Measurements from ENCODE around the gene SIGLEC1. TPM values are rescaled to one million over a fixed set of nuclear protein-coding genes. Genes with fewer than 3 reads are reported as not detected.

SIGLEC1 gene
- total and polyA plus RNA-seq, 7 experiments from 2014 or later: 0.34 to 2.1 (median 1.1) TPM; not detected in 3

DNA sequence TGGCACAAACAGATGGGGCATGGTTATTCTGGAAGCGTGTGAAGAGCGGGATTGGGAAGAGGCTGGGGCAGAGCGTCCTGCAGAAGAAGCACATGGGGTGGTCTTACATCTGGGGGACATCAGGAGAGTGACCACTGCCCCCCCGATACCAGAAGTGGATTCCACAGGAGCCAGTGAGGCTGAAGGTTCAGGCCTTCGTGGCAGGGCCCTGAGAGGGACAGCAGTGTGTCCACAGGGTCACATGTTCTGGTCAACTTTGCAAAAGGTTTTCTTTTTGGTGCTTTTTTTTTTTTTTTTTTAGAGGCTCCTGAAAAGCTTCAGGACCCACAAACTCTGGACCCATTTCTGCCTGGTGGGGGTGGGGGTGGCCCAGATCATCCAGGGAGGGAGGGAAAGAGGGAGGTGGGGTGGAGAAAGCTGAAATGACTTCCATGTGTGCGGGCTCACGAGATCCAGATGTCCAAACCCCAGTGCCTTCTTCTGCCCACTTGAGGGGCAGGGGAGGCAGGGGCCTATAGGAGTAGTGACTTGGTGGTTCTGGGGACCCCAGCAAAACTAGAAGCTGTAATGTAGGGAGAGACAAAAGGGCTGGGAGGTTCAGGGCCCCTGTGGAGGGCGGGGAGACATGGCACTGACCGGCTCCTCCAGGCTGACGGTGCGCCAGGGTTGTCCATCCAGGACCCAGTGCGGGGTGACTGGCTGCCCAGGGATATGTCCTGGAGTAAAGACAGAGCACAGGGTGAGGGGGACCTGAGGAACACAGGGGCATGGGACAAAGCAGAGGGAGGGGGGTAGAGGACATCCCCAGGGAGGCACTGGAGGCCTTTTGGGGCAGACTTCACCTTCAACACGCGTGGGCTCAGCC lies 33.3 kb downstream of the SIGLEC1 start:
- no peak overlapping the region for H3K27ac Mint-ChIP-seq
- peaks cover 0 to 2% (median 0%) of the 10 kb centered on the region in 11 donors for H3K9me3 Mint-ChIP-seq
- Histone ChIP-seq H3K4me1 (ENCODE audit: control insufficient read depth in 2 of 2, insufficient read depth in 2 of 2, low read length in 2 of 2) (no peaks in the 10 kb centered on the region), H3K27ac (ENCODE audit: low read depth, low read length) (no peak overlapping the region), H3K9me3 (ENCODE audit: control insufficient read depth in 2 of 3, low read length in 3 of 3) (no peaks in the 10 kb centered on the region), H3K4me3 (ENCODE audit: low read length) (no peak overlapping the region), H3K27me3 (ENCODE audit: control insufficient read depth in 2 of 2, insufficient read depth in 2 of 2, low read length in 2 of 2) (no peaks in the 10 kb centered on the region), H3K36me3 (ENCODE audit: control insufficient read depth in 2 of 3, insufficient read depth in 3 of 3, low read length in 3 of 3) (no peaks in the 10 kb centered on the region)
- intact Hi-C loops (cut with micrococcal nuclease): no loop called here
- peaks cover 0 to 3% (median 0%) of the 10 kb centered on the region in 5 donors for H3K36me3 Mint-ChIP-seq
- DNase-seq (no peak), ATAC-seq (no peak)
- CTCF ChIA-PET: interaction anchor here (0.6 to 1.2 kb wide), 3 partner anchors 18 to 89 kb away, joined by 3 to 5 read pairs (median 4); no protein-coding TSS in a partner anchor
- no peak overlapping the region for H3K4me3 Mint-ChIP-seq
- H3K27me3 Mint-ChIP-seq: peaks cover 50 to 73% (median 63%) of the 10 kb centered on the region in 5 donors
- peaks cover 0 to 9% (median 4%) of the 10 kb centered on the region in 7 donors for H3K4me1 Mint-ChIP-seq
- POLR2A ChIA-PET: no interaction called here

DNA sequence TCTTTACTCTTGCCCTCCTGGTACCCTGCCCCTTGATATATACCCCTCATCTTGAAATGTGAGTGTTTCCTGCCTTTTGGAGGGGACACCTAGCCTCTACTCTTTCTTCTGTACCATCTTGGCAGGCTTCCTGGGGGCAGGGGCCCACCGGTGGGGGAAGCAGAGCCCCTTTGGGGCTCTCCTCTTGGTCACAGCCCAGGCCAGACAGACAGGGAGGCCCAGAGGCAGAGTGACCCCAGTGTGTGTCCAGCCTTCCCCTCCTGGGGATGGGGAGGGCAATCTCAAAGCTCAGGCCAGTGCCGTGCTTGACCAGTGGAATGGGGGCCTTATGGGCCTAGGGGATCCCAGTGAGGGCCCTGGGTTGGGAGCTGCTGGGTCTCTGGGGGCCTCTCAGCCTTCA lies 34.2 kb downstream of the SIGLEC1 start:
- no peaks in the 10 kb centered on the region for H3K9me3 ChIP-seq (ENCODE audit: control insufficient read depth in 2 of 3, low read length in 3 of 3)
- Mint-ChIP-seq H3K4me3 (no peak overlapping the region), H3K9me3 (peaks cover 0 to 2% (median 0%) of the 10 kb centered on the region in 11 donors), H3K27ac (no peak overlapping the region), H3K4me1 (peaks cover 0 to 9% (median 4%) of the 10 kb centered on the region in 7 donors), H3K27me3 (peaks cover 46 to 67% (median 58%) of the 10 kb centered on the region in 5 donors), H3K36me3 (peaks cover 0 to 4% (median 0%) of the 10 kb centered on the region in 5 donors)
- DNase-seq: no peak
- ATAC-seq: no peak
- H3K4me1 ChIP-seq (ENCODE audit: control insufficient read depth in 2 of 2, insufficient read depth in 2 of 2, low read length in 2 of 2): no peaks in the 10 kb centered on the region
- ChIA-PET CTCF (interaction anchor here (0.7 to 1.0 kb wide), 2 partner anchors 14 to 19 kb away, joined by 3 read pairs; no protein-coding TSS in a partner anchor), POLR2A (no interaction called here)
- no peaks in the 10 kb centered on the region for H3K27me3 ChIP-seq (ENCODE audit: control insufficient read depth in 2 of 2, insufficient read depth in 2 of 2, low read length in 2 of 2)
- intact Hi-C loops (cut with micrococcal nuclease): no loop called here
- no peak overlapping the region for H3K4me3 ChIP-seq (ENCODE audit: low read length)
- no peaks in the 10 kb centered on the region for H3K36me3 ChIP-seq (ENCODE audit: control insufficient read depth in 2 of 3, insufficient read depth in 3 of 3, low read length in 3 of 3)
- no peak overlapping the region for H3K27ac ChIP-seq (ENCODE audit: low read depth, low read length)

DNA sequence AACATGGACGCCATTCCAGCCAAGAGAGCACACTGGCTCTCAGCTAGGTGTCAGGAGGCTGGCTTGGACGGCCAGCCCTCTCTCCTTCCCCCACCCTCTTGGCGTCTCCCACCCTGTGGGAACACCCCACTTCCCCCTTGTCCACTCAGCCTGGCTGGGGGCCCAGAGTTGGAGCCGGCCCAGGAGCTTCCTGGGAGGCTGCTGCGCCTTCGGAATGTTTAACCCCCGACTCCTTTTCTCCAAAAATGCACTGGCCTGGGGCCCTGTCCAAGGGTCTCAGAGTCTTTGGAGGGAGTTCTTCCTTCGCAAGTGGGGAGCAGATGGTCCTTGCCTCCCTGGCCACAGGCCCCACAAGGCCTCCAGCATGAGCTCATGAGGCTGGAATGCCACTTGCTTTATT lies 34.7 kb downstream of the SIGLEC1 start:
- H3K27ac ChIP-seq (ENCODE audit: low read depth, low read length): no peak overlapping the region
- ChIA-PET POLR2A (no interaction called here), CTCF (interaction anchor here (0.6 to 1.6 kb wide), 4 partner anchors 14 to 393 kb away, joined by 3 read pairs; no protein-coding TSS in a partner anchor)
- peaks cover 45 to 65% (median 59%) of the 10 kb centered on the region in 5 donors for H3K27me3 Mint-ChIP-seq
- H3K27ac Mint-ChIP-seq: no peak overlapping the region
- peaks cover 0 to 9% (median 5%) of the 10 kb centered on the region in 7 donors for H3K4me1 Mint-ChIP-seq
- ATAC-seq: no peak
- no peaks in the 10 kb centered on the region for H3K27me3 ChIP-seq (ENCODE audit: control insufficient read depth in 2 of 2, insufficient read depth in 2 of 2, low read length in 2 of 2)
- no peak overlapping the region for H3K4me3 Mint-ChIP-seq
- peaks cover 0 to 4% (median 0%) of the 10 kb centered on the region in 5 donors for H3K36me3 Mint-ChIP-seq
- intact Hi-C loops (cut with micrococcal nuclease): loop anchor here in 1 of 2 donors (2.0 kb wide), 2 partner anchors 91 to 407 kb away; no protein-coding TSS in a partner anchor
- H3K9me3 ChIP-seq (ENCODE audit: control insufficient read depth in 2 of 3, low read length in 3 of 3): no peaks in the 10 kb centered on the region
- H3K4me1 ChIP-seq (ENCODE audit: control insufficient read depth in 2 of 2, insufficient read depth in 2 of 2, low read length in 2 of 2): no peaks in the 10 kb centered on the region
- H3K9me3 Mint-ChIP-seq: peaks cover 0 to 2% (median 0%) of the 10 kb centered on the region in 11 donors
- H3K36me3 ChIP-seq (ENCODE audit: control insufficient read depth in 2 of 3, insufficient read depth in 3 of 3, low read length in 3 of 3): no peaks in the 10 kb centered on the region
- DNase-seq: no peak
- no peak overlapping the region for H3K4me3 ChIP-seq (ENCODE audit: low read length)

DNA sequence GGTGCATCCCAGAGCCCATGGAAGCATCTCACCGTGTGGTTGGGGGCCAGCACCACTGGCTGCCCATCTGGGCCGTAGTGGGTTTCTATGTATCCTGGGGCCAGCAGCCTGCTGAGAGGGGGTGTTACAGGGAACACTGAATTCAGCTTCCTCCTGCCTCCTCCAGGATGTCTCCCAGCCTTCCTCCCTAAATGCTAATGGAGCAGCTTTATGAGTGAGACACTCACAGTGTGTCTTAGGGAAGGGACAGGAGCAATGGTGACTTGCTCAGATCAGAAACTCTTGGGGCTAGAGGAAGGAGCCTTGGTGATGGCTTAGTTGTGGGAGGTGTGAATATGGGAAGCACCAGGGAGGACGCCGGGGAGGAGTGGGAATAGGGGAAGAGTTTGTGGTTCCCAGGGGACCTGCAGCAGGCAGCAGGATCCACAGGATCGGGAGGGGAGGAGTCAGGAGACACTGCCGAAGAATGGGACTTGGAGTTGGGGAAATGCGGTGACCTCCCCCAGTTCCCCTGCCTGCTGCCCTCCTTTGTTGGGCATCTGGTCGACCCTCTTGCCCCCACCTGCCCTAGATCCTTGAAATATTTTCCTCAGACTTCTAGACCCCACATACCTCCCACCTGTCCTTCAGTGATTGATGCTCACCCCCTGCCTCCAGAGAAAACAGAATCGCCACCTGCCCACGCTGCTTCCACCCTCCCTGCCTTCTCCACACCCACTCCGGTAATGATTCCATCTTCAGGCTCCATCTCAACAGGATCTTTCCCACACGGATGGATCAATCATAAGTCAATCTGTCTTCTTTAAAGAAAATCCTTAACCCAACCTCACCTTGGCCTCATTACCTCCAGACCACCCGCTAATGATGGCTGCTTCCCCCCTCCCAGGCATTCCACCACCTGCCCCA lies 37.2 kb downstream of the SIGLEC1 start:
- H3K36me3 Mint-ChIP-seq: peaks cover 0 to 4% (median 0%) of the 10 kb centered on the region in 5 donors
- H3K4me3 Mint-ChIP-seq: no peak overlapping the region
- intact Hi-C loops (cut with micrococcal nuclease): no loop called here
- no peaks in the 10 kb centered on the region for H3K27me3 ChIP-seq (ENCODE audit: control insufficient read depth in 2 of 2, insufficient read depth in 2 of 2, low read length in 2 of 2)
- H3K4me3 ChIP-seq (ENCODE audit: low read length): no peak overlapping the region
- H3K9me3 Mint-ChIP-seq: peaks cover 0 to 2% (median 0%) of the 10 kb centered on the region in 11 donors
- H3K27ac ChIP-seq (ENCODE audit: low read depth, low read length): no peak overlapping the region
- peaks cover 0 to 9% (median 5%) of the 10 kb centered on the region in 7 donors for H3K4me1 Mint-ChIP-seq
- ATAC-seq (no peak), DNase-seq (no peak)
- no peaks in the 10 kb centered on the region for H3K36me3 ChIP-seq (ENCODE audit: control insufficient read depth in 2 of 3, insufficient read depth in 3 of 3, low read length in 3 of 3)
- H3K27ac Mint-ChIP-seq: no peak overlapping the region
- no peaks in the 10 kb centered on the region for H3K9me3 ChIP-seq (ENCODE audit: control insufficient read depth in 2 of 3, low read length in 3 of 3)
- ChIA-PET POLR2A (no interaction called here), CTCF (interaction anchor here (0.5 kb wide), 1 partner anchor 317 kb away, joined by 3 read pairs; no protein-coding TSS in a partner anchor)
- H3K27me3 Mint-ChIP-seq: peaks cover 39 to 67% (median 54%) of the 10 kb centered on the region in 5 donors
- H3K4me1 ChIP-seq (ENCODE audit: control insufficient read depth in 2 of 2, insufficient read depth in 2 of 2, low read length in 2 of 2): no peaks in the 10 kb centered on the region

DNA sequence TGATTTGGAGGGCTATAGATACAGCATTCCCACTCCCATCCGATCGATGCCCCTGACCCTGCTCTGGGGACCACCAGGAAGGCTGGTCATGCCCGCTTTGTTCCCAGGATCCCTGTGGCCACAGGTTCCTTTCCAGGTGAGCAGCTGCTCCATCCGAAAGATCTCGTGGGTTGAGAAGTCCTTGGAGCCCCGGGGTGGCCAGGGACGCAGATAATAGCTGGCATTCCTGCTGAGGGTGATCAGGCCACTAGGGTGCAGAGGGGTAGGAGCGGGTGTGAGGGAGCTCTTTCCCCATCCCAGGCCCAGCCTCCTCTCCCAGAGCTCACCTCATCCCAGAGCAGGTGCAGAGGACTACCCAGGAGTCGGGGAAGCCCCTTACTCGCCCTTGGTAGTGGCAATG lies 38.0 kb downstream of the SIGLEC1 start:
- Histone ChIP-seq H3K27me3 (ENCODE audit: control insufficient read depth in 2 of 2, insufficient read depth in 2 of 2, low read length in 2 of 2) (no peaks in the 10 kb centered on the region), H3K9me3 (ENCODE audit: control insufficient read depth in 2 of 3, low read length in 3 of 3) (no peaks in the 10 kb centered on the region), H3K4me3 (ENCODE audit: low read length) (no peak overlapping the region), H3K4me1 (ENCODE audit: control insufficient read depth in 2 of 2, insufficient read depth in 2 of 2, low read length in 2 of 2) (no peaks in the 10 kb centered on the region), H3K27ac (ENCODE audit: low read depth, low read length) (no peak overlapping the region), H3K36me3 (ENCODE audit: control insufficient read depth in 2 of 3, insufficient read depth in 3 of 3, low read length in 3 of 3) (no peaks in the 10 kb centered on the region)
- Mint-ChIP-seq H3K36me3 (peaks cover 0 to 4% (median 0%) of the 10 kb centered on the region in 5 donors), H3K27me3 (peaks cover 36 to 70% (median 54%) of the 10 kb centered on the region in 5 donors), H3K27ac (no peak overlapping the region), H3K4me1 (peaks cover 0 to 9% (median 5%) of the 10 kb centered on the region in 7 donors), H3K9me3 (peaks cover 0 to 2% (median 0%) of the 10 kb centered on the region in 11 donors), H3K4me3 (no peak overlapping the region)
- no peak for DNase-seq
- ATAC-seq: no peak
- POLR2A ChIA-PET: no interaction called here
- intact Hi-C loops (cut with micrococcal nuclease): no loop called here
- CTCF ChIA-PET: no interaction called here
